GM18951 (cell line): Measurements from ENCODE around the gene NT5C.

Experiments used
- POLR2A ChIP-seq: IDR thresholded peaks from 4 replicates; pipeline ENCODE4 v1.6.1; 2011; ENCODE audit warnings: mild to moderate bottlenecking; ENCODE audit not compliant: insufficient read length, insufficient read depth; ENCODE audit errors: extremely low read depth
- in situ Hi-C: fragments of 300-500 bp; cut with MboI; formaldehyde crosslinking; loops from one replicate; pipeline ENCODE4 v1.12.0; 2022; ENCODE audit warnings: low sequenced_read_pairs, mixed read lengths, inconsistent platforms; ENCODE audit not compliant: unreplicated experiment

NT5C gene

DNA sequence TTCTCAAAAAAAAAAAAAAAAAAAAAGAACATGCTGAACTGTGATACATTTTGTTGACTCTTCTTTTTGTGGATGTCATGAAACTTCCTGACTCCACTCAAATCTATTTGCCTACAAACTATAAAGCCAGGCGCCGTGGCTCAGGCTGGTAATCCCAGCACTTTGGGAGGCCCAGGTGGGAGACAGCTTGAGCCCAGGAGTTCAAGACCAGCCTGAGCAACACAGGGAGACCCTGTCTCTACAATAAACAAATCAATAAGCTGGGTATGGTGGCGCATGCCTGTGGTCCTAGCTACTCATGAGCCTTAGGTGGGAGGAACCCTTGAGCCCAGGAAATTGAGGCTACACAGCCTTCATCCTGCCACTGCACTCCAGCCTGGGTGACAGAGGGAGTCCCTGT, 1.5 kb upstream of the NT5C start:
- no peak for TF ChIP-seq POLR2A
- in situ Hi-C loops = loop anchor here (25.0 kb wide), 1 partner anchor 1804 kb away; no protein-coding TSS in a partner anchor

DNA sequence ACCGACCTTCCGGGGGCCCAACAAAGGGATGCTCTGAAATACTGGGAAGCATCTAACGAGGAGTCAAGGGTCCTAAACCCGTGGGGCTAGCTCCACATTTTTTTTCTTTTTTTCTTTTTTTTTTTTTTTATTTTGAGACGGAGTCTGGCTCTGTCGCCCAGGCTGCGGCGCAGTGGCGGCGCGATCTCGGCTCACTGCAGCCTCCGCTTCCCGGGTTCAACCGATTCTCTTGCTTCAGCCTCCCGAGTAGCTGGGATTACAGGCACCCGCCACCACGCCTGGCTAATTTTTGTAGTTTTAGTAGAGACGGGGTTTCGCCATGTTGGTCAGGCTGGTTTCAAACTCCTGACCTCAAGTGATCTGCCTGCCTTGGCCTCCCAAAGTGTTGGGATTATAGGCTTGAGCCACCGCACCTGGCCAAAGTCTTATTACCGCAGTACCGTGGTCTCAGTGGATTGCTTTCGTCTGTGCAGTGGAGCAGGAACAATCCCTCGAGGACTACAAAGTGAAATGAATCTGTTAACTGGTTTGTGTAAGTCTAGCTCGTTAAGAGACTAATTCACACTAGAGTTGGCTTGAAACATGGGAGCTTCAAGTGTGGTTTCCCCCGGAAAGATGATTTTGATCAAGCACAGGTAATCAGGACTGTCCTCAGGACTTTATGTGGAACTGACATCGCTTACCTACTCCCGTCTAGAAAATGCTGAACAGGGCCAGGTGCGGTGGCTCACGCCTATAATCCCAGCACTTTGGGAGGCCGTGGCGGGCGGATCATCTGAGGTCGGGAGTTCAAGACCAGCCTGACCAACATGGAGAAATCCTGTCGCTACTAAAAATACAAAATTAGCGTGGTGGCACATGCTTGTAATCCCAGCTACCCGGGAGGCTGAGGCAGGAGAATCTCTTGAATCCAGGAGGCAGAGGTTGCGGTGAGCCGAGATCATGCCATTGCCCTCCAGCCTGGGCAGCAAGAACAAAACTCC, 767 bp upstream of the NT5C start:
- in situ Hi-C loops = loop anchor here (25.0 kb wide), 1 partner anchor 1805 kb away; no protein-coding TSS in a partner anchor

DNA sequence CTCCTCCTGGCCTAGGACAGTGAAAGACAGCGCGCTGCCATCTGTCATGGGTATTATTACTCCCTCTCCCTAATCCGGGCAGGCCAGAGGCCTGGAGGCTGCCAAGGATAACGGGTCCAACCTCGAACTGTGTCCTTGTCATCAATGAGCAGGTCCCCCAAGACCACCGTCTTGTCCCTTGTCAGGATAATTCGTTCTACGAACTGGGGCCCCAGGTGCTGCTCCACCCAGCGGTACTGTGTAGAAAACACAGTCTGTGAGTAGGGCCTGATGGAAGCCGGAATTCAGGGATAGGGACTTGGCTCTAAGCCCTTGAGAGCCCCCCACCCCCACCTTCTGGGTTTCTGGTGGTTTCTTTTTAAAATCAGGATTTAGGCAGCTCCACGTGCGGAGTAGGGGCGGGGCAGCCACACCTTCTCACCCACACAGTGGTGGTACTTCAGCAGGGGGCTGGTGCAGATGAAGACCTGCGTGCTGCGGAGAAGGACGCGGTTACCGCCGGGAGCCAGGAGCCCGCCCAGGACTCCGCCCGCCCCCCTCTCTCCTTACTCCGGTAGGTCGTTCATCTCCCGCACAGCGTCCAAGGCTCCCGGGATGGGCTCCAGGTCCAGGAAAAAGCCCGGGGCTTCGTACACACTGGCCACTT, 787 bp downstream of the NT5C start:
- TF ChIP-seq POLR2A = no peak
- in situ Hi-C loops = loop anchor here (25.0 kb wide), 1 partner anchor 1807 kb away; no protein-coding TSS in a partner anchor

DNA sequence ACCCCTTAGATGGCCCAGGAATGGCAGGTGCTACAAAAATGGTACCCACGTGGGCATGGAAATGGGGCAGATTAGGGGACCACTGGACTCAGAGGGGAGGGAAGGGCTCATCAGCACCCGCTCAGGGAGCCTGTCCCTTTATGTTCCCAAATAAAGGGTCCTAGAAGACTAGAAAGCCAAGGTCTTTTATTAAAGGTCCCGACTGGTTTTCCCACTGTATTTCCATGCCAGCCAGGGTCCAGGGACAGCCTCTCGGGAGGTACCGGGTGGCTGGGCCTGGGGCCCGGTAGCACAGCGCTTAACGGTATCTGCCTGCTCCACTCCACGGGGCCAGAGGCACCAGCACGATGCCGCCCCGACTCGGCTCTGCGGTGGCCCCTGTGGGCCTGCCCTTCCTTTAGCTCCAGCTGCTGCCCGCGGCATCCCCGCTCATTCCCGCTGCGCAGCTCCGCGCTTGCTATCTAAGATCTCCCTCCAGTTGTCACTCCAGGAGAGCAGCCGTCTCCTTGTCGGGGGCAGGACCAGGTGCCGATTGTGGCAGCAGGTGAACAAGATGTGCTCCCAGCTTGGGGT, 1.4 kb downstream of the NT5C start:
- in situ Hi-C loops = loop anchor here (25.0 kb wide), 1 partner anchor 1807 kb away; no protein-coding TSS in a partner anchor

DNA sequence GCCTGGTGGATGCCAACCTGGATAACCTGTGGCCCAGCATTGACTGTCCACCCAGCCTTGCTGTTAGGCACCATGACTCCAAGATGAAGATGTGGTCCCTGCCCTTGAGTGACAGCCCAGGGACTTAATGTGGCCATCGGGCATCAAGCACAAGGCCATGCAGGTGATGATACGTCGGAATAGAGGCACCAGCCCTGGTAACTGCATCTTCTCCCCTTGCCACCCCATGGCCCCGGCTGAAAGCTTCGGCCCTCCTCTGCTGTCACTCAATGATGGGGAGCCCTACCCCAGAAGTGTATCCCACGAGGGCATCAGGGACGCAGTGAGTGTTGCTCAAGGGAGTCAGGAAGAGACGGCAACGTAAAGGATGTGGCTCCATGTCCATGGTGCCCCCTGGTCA, 2.0 kb downstream of the NT5C start:
- in situ Hi-C loops = loop anchor here (25.0 kb wide), 1 partner anchor 1808 kb away; no protein-coding TSS in a partner anchor
- no peak for TF ChIP-seq POLR2A

More for the DNA sequence above, 1.4 kb downstream of the NT5C start:
- TF ChIP-seq POLR2A = peak; percentile 10

DNA sequence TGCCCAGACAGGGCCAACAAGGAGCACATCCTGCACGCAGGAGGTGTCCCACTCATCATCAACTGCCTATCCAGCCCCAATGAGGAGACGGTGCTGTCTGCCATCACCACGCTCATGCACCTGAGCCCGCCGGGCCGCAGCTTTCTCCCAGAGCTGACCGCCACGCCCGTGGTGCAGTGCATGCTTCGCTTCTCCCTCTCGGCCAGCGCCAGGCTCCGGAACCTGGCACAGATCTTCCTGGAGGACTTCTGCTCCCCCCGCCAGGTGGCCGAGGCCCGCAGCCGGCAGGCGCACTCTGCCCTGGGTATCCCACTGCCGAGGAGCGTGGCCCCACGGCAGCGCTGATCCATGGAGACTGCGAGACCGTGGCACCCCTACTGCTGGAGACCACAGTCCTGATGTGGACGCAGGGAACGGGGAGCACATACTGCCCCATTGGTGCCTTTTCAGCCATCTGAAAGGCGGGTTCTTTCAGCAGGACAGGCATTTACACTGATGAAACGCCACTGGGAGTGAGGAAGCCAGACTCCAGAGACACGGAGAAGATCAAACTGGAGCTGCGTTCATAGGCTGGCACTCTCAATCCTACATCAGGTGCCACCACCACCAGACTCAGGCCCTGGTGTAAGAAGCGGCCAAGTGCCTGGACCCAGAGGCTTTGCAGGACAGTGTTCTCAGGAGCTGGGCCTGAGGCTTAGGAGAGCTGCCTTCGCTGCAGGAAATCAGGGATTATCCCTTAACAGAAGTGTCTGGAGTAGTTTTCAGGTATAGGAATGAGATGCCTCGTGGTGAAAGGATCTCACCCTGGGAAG, 2.6 kb downstream of the NT5C start:
- TF ChIP-seq POLR2A = no peak
- in situ Hi-C loops = loop anchor here (25.0 kb wide), 1 partner anchor 1808 kb away; no protein-coding TSS in a partner anchor

DNA sequence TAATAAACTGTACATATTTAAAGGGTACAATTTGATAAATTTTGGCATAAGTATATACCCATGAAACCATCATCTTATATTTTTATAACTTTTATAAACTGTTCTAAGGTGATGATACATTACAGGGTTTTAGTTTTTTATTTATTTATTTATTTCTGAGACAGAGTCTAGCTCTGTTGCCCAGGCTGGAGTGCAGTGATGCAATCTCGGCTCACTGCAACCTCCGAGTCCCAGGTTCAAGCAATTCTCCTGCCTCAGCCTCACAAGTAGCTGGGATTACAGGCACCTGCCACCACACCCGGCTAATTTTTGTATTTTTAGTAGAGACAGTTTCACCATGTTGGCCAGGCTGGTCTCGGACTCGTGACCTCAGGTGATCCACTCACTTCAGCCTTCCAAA, 3.6 kb downstream of the NT5C start:
- in situ Hi-C loops = loop anchor here (25.0 kb wide), 1 partner anchor 1809 kb away; no protein-coding TSS in a partner anchor

DNA sequence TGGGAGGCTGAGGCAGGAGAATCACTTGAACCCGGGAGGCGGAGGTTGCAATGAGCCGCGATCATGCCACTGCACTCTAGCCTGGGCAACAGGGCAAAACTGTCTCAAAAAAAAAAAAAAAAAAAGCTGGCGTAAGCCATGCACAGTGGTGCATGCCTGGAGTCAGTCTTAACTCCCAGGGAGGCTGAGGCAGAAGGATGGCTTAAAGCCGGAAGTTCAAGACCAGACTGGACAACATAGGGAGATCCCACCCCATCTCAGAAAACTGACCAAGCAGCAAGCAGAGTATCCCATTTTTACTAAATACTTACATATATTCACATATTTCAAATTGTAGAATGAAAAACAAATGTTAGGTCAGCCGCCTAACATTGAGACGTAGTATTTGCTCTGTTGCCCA, 4.6 kb downstream of the NT5C start:
- TF ChIP-seq POLR2A = no peak
- in situ Hi-C loops = loop anchor here (25.0 kb wide), 1 partner anchor 1810 kb away; no protein-coding TSS in a partner anchor

DNA sequence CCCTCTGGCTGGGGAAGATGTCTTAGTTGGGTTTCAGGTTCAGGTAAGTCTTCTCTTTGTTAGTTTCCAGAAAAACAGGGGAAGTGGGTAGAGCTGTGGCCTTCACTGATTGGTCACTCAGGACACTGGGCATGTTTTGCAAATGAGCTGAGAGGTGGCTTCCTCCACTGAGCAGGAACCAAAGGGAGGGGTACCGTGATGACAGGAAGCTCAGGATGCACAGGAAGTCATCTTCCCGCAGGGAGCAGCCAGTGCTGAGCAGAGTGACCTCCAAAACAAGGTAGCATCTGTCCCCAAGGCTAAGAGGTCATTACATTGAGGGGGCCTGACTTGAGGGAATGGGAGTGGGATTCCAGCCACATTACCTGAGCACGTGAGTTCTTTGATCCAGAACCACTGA, 5.6 kb downstream of the NT5C start:
- peak; percentile 28 for TF ChIP-seq POLR2A
- in situ Hi-C loops = loop anchor here (25.0 kb wide), 1 partner anchor 1811 kb away; no protein-coding TSS in a partner anchor

DNA sequence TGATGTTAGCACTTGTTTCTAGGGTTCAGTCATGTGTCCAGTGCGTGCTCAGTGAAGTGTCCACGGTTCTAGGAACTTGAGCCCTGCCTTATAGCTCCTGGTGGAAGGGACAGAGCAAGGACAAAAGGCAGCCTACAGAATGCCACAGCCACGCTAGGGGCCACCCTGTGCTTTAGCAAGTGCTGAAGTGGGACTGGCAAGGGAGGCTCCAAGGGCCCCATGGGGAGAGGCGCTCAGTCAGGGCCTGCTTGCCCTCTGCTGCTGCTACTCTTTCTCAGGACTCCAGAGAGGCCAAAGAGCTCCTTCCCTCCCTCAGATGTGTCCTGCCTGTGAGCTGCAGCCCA, 6.8 kb downstream of the NT5C start:
- TF ChIP-seq POLR2A = no peak
- in situ Hi-C loops = loop anchor here (25.0 kb wide), 1 partner anchor 1813 kb away; no protein-coding TSS in a partner anchor

DNA sequence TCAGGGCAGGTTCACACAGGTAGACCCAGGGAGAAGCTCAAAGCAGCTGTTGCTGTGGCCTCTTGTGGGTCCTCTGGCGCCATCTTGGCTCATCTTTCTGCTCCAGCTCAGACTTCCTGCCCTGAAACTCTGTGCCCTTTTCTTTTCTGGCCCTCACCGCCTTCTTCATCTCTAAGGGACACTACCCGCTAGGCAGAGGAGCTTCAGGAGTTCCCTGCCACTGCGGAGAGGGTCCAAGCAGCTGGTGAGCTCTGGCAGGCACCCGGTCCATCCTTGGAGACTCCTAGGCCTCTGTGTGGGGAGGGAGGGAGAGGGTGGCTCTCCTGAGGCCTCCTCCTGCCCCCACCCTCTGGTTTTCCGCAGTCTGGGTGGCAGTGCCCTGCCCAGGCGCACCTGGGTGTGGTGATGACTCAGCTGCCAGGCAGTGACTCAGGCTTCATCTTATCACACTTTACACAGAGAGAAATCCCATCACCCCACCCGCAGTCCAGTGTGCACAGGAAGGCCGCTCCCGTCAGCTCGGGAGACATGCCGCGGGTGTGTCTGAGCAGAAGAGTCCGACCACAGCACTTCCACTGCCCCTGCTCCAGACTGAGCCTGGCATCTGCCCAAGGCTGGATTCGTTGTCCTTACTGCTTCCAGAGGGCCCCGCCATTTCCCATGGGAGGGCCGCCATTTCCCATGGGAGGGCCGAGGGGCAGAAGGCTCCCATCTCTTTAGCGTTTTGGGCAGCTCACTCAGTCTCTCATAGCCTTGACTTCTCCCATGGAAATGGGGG, 7.3 kb downstream of the NT5C start:
- in situ Hi-C loops = no loop called here
- TF ChIP-seq POLR2A = no peak

DNA sequence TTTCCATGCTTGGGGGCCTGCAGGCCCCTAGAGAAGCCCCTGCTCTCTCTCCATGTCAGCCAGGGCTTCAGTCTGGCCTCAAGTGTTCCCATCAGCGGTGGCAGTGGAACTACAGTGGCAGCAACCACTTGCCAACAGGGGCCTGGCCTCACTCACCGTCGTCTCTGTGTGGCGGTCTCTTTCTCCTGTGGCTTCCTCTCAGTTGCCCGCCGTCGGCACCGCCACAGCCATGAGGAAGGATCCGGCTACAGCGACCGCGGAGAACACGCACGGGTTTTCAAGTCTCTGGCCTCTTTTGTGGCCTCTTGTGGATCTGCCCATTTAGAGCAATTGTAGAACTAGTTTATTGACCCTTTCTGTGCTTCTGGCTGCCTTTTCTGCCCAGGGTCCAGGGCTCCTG, 13.2 kb downstream of the NT5C start:
- in situ Hi-C loops = no loop called here

More for the DNA sequence above, 13.2 kb downstream of the NT5C start:
- no peak for TF ChIP-seq POLR2A
